ENCODE data around the gene INMT. TPM values are rescaled to one million over a fixed set of nuclear protein-coding genes. Genes with fewer than 3 reads are reported as not detected.
A peak's percentile ranks its signal among the peaks of the same experiment; 100 is the strongest.

INMT gene
- polyA plus RNA-seq, 1 donor (not counting 4 experiments of a cell fraction or from before 2014, with no cell fraction given): not detected

- Histone ChIP-seq H3K4me3 (ENCODE audit: control insufficient read depth in 2 of 3, extremely low read depth in 1 of 3, insufficient read depth in 2 of 3, low read depth in 1 of 3, low read length in 3 of 3) (peak overlapping the region; percentile 53 to 84 (median 72)), H3K4me2 (ENCODE audit: control insufficient read depth, extremely low read depth, insufficient read depth, low read depth, low read length) (peak overlapping the region; percentile 91), H3K4me1 (ENCODE audit: control insufficient read depth, extremely low read depth, insufficient read depth, low read length) (peaks cover 15% of the 10 kb centered on the region), H3K79me2 (ENCODE audit: control insufficient read depth, insufficient read depth, low read length) (no peaks in the 10 kb centered on the region), H3K27ac (ENCODE audit: control insufficient read depth, insufficient read depth, low read length) (peak overlapping the region; percentile 51), H3K9me1 (ENCODE audit: control insufficient read depth, extremely low read depth, insufficient read depth, low read length) (no peaks in the 10 kb centered on the region), H3K9ac (ENCODE audit: control insufficient read depth, extremely low read depth, insufficient read depth, low read length) (peak overlapping the region; percentile 74), H3K36me3 (ENCODE audit: control insufficient read depth in 2 of 2, extremely low read depth in 1 of 2, insufficient read depth in 2 of 2, low read length in 2 of 2) (no peaks in the 10 kb centered on the region), H4K20me1 (ENCODE audit: control insufficient read depth, extremely low read depth, insufficient read depth, low read length) (no peaks in the 10 kb centered on the region), H3K27me3 (ENCODE audit: control insufficient read depth, extremely low read depth, insufficient read depth, low read length) (no peaks in the 10 kb centered on the region), H3K9me3 (ENCODE audit: control insufficient read depth, low read depth, low read length) (no peaks in the 10 kb centered on the region), H2AFZ (ENCODE audit: control insufficient read depth, low read length) (peak overlapping the region; percentile 81)
- no peak for DNase-seq (ENCODE audit: low read depth, low spot score)
- dilution Hi-C loops (cut with MboI; ENCODE audit: extremely low pct_ligation_motif_present, low sequenced_read_pairs): no loop called here
- TF ChIP-seq, protein P1, sequence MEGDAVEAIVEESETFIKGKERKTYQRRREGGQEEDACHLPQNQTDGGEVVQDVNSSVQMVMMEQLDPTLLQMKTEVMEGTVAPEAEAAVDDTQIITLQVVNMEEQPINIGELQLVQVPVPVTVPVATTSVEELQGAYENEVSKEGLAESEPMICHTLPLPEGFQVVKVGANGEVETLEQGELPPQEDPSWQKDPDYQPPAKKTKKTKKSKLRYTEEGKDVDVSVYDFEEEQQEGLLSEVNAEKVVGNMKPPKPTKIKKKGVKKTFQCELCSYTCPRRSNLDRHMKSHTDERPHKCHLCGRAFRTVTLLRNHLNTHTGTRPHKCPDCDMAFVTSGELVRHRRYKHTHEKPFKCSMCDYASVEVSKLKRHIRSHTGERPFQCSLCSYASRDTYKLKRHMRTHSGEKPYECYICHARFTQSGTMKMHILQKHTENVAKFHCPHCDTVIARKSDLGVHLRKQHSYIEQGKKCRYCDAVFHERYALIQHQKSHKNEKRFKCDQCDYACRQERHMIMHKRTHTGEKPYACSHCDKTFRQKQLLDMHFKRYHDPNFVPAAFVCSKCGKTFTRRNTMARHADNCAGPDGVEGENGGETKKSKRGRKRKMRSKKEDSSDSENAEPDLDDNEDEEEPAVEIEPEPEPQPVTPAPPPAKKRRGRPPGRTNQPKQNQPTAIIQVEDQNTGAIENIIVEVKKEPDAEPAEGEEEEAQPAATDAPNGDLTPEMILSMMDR (optimal IDR thresholded peaks at IDR 0.05 in 1 of 3, IDR thresholded peaks at IDR 0.05 in 1 of 3, conservative IDR thresholded peaks at IDR 0.05 in 1 of 3; ENCODE audit: extremely low read depth in 1 of 3, insufficient read depth in 2 of 3, low read length in 3 of 3): no peak
- TF ChIP-seq EZH2 (IDR thresholded peaks at IDR 0.05; ENCODE audit: low read length): no peak
- FAIRE-seq: peak; percentile 49
These were observed 20.0 kb downstream of the INMT start for GRCh38 chr7:30771880-30772425.

DNA sequence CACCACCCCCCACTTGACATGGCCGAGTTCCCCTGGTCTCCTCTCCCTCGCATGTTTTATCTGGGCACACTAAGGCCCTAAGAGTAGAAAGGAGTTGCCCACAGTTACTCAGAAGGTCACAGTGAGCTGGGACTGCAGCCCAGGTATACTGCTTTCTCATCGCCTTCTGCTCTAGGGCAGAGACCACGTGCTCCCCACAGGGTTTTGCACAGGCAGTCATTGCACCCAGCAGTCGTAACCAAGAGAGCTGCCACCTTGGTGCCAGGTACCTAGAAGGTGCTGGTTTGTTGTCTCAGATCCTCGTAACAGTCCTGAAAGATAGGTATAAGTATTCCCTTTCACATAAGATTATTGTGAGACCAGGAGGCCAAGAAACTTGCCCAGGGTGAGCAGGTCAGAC is 21.0 kb downstream of the INMT start:
- dilution Hi-C loops (cut with MboI; ENCODE audit: extremely low pct_ligation_motif_present, low sequenced_read_pairs): no loop called here
- H4K20me1 ChIP-seq (ENCODE audit: control insufficient read depth, extremely low read depth, insufficient read depth, low read length): no peaks in the 10 kb centered on the region
- no peaks in the 10 kb centered on the region for H3K9me3 ChIP-seq (ENCODE audit: control insufficient read depth, low read depth, low read length)
- no peaks in the 10 kb centered on the region for H3K79me2 ChIP-seq (ENCODE audit: control insufficient read depth, insufficient read depth, low read length)
- no peak overlapping the region for H3K27ac ChIP-seq (ENCODE audit: control insufficient read depth, insufficient read depth, low read length)
- no peak overlapping the region for H3K4me2 ChIP-seq (ENCODE audit: control insufficient read depth, extremely low read depth, insufficient read depth, low read depth, low read length)
- no peak for TF ChIP-seq EZH2 (IDR thresholded peaks at IDR 0.05; ENCODE audit: low read length)
- TF ChIP-seq, protein P1 (optimal IDR thresholded peaks at IDR 0.05 in 1 of 3, IDR thresholded peaks at IDR 0.05 in 1 of 3, conservative IDR thresholded peaks at IDR 0.05 in 1 of 3; ENCODE audit: extremely low read depth in 1 of 3, insufficient read depth in 2 of 3, low read length in 3 of 3): no peak
- peaks cover 15% of the 10 kb centered on the region for H3K4me1 ChIP-seq (ENCODE audit: control insufficient read depth, extremely low read depth, insufficient read depth, low read length)
- no peak overlapping the region for H3K9ac ChIP-seq (ENCODE audit: control insufficient read depth, extremely low read depth, insufficient read depth, low read length)
- no peaks in the 10 kb centered on the region for H3K9me1 ChIP-seq (ENCODE audit: control insufficient read depth, extremely low read depth, insufficient read depth, low read length)
- FAIRE-seq: no peak
- no peak overlapping the region for H3K4me3 ChIP-seq (ENCODE audit: control insufficient read depth in 2 of 3, extremely low read depth in 1 of 3, insufficient read depth in 2 of 3, low read depth in 1 of 3, low read length in 3 of 3)
- H3K36me3 ChIP-seq (ENCODE audit: control insufficient read depth in 2 of 2, extremely low read depth in 1 of 2, insufficient read depth in 2 of 2, low read length in 2 of 2): peaks cover 0 to 1% of the 10 kb centered on the region in 2 experiments
- DNase-seq (ENCODE audit: low read depth, low spot score): no peak
- no peak overlapping the region for H2AFZ ChIP-seq (ENCODE audit: control insufficient read depth, low read length)
- no peaks in the 10 kb centered on the region for H3K27me3 ChIP-seq (ENCODE audit: control insufficient read depth, extremely low read depth, insufficient read depth, low read length)

Data from keratinocyte (primary cell).